GM12875 (cell line): ENCODE results near the gene USF1.

Experiments
- H3K4me3 ChIP-seq: one replicate; pipeline ENCODE4 v1.5.1; 2011; ENCODE audit warnings: low read depth, low read length, control low read depth
- CTCF ChIP-seq: IDR thresholded peaks from 2 replicates; pipeline ENCODE4 v1.5.1; 2011; ENCODE audit warnings: low read depth, mild to moderate bottlenecking, control low read depth, inconsistent platforms, low read length, moderate library complexity, borderline replicate concordance; ENCODE audit not compliant: insufficient read depth

The USF1 gene

GRCh38 chr1:161089938-161090337 lies 44.2 kb upstream of the USF1 start:
- H3K4me3 ChIP-seq = no peak overlapping the region
- TF ChIP-seq CTCF = no peak

- TF ChIP-seq CTCF = no peak
- no peak within 1 kb of the TSS for H3K4me3 ChIP-seq
These were observed 43.6 kb upstream of the USF1 start, which contains the start of gene NECTIN4 for GRCh38 chr1:161089251-161089924. NECTIN4 (minus strand) TSS chr1:161089558; CDS start chr1:161089296, 262 bp downstream.

GRCh38 chr1:161088587-161089110 lies 42.9 kb upstream of the USF1 start:
- no peak for TF ChIP-seq CTCF
- H3K4me3 ChIP-seq = no peak overlapping the region

GRCh38 chr1:161086457-161086856 lies 40.7 kb upstream of the USF1 start:
- no peak overlapping the region for H3K4me3 ChIP-seq
- no peak for TF ChIP-seq CTCF

- TF ChIP-seq CTCF = no peak
- no peak overlapping the region for H3K4me3 ChIP-seq
These were observed 39.4 kb upstream of the USF1 start for GRCh38 chr1:161085165-161085564.

- H3K4me3 ChIP-seq = no peak overlapping the region
- no peak for TF ChIP-seq CTCF
These were observed 38.8 kb upstream of the USF1 start for GRCh38 chr1:161084597-161084988.
